Neural cell (in vitro differentiated cells): ENCODE results near the gene THRB. TPM values are rescaled to one million over a fixed set of nuclear protein-coding genes. Genes with fewer than 3 reads are reported as not detected.

ENCODE experiments used
- H2AFZ ChIP-seq: fragments of 200-600, 300-800 bp; sonication (generic), shearing (Covaris generic); 2 replicates; pipeline ENCODE4 v1.6.0; 2014; ENCODE audit warnings: low read depth, mild to moderate bottlenecking, antibody characterized with exemption, low read length, moderate library complexity
- H3F3A ChIP-seq: fragments of 200-600 bp; shearing (Covaris generic); 2 replicates; pipeline ENCODE4 v1.6.1; 2016; ENCODE audit warnings: mild to moderate bottlenecking, moderate library complexity, mixed read lengths, antibody characterized with exemption, low read length; ENCODE audit not compliant: insufficient read depth, poor library complexity, severe bottlenecking
- H3K27ac ChIP-seq: fragments of 200-600, 300-800 bp; sonication (generic), shearing (Covaris generic); 2 replicates; pipeline ENCODE4 v1.5.1; 2014; ENCODE audit warnings: mild to moderate bottlenecking, low read length, moderate library complexity
- H3K27me3 ChIP-seq: fragments of 300-800, 200-600 bp; sonication (generic), shearing (Covaris generic); 2 replicates; pipeline ENCODE4 v1.6.0; 2014; ENCODE audit warnings: mild to moderate bottlenecking, low read depth, low read length, moderate library complexity; ENCODE audit not compliant: insufficient read depth
- H3K36me3 ChIP-seq: fragments of 300-800, 200-600 bp; sonication (generic), shearing (Covaris generic); 2 replicates; pipeline ENCODE4 v1.5.1; 2014; ENCODE audit warnings: mild to moderate bottlenecking, antibody characterized with exemption, low read length, moderate library complexity; ENCODE audit not compliant: insufficient read depth
- H3K4me2 ChIP-seq: fragments of 300-800, 200-600 bp; sonication (generic), shearing (Covaris generic); 2 replicates; pipeline ENCODE4 v1.6.0; 2014; ENCODE audit warnings: mild to moderate bottlenecking, low read length
- H3K4me3 ChIP-seq: fragments of 300-800, 200-600 bp; sonication (generic), shearing (Covaris generic); 2 replicates; pipeline ENCODE4 v1.5.1; 2014; ENCODE audit warnings: mild to moderate bottlenecking, low read length, moderate library complexity
- H3K79me2 ChIP-seq: fragments of 200-600 bp; shearing (Covaris generic); replicated peaks from 2 replicates; pipeline ENCODE4 v1.6.0; 2014; ENCODE audit warnings: mild to moderate bottlenecking, low read length, moderate library complexity; ENCODE audit not compliant: insufficient read depth
- H3K9ac ChIP-seq: fragments of 300-800, 200-600 bp; sonication (generic), shearing (Covaris generic); 2 replicates; pipeline ENCODE4 v1.6.1; 2016; ENCODE audit warnings: mild to moderate bottlenecking, low read length, mixed read lengths
- H3K9me2 ChIP-seq: fragments of 200-600 bp; shearing (Covaris generic); 2 replicates; pipeline ENCODE4 v1.6.1; 2016; ENCODE audit warnings: mild to moderate bottlenecking, low read length, mixed read lengths; ENCODE audit not compliant: insufficient read depth
- H3K9me3 ChIP-seq: fragments of 200-600, 300-800 bp; sonication (generic), shearing (Covaris generic); 2 replicates; pipeline ENCODE4 v1.6.1; 2016; ENCODE audit warnings: mild to moderate bottlenecking, mixed run types, low read length, moderate library complexity, mixed read lengths
- H4K20me1 ChIP-seq: fragments of 200-600 bp; shearing (Covaris generic); 2 replicates; pipeline ENCODE4 v1.6.1; 2016; ENCODE audit warnings: mild to moderate bottlenecking, mixed run types; ENCODE audit not compliant: insufficient read depth
- CTCF ChIP-seq: fragments of 450-650 bp; IDR thresholded peaks from 2 replicates; pipeline ENCODE4 v1.5.1; 2014; ENCODE audit warnings: antibody characterized with exemption, mild to moderate bottlenecking, moderate library complexity; ENCODE audit not compliant: poor library complexity, severe bottlenecking
- EP300 ChIP-seq: fragments of 450-650 bp; conservative IDR thresholded peaks from 2 replicates; pipeline ENCODE4 v1.6.1; 2014; ENCODE audit warnings: antibody characterized with exemption, mild to moderate bottlenecking, moderate library complexity; ENCODE audit not compliant: poor library complexity, severe bottlenecking
- EZH2 ChIP-seq: fragments of 200-600, 300-800 bp; shearing (Covaris generic), sonication (generic); IDR thresholded peaks from 2 replicates; pipeline ENCODE4 v1.6.1; 2014; ENCODE audit warnings: antibody characterized with exemption, low read length, borderline replicate concordance, mild to moderate bottlenecking; ENCODE audit not compliant: insufficient read depth, poor library complexity, severe bottlenecking
- MXI1 ChIP-seq: fragments of 450-650 bp; conservative IDR thresholded peaks from 2 replicates; pipeline ENCODE4 v1.6.1; 2014; ENCODE audit warnings: antibody characterized with exemption, mild to moderate bottlenecking; ENCODE audit not compliant: poor library complexity, severe bottlenecking
- POLR2AphosphoS5 ChIP-seq: IDR thresholded peaks from 2 replicates; pipeline ENCODE4 v1.6.1; 2012
- RAD21 ChIP-seq: fragments of 450-650 bp; conservative IDR thresholded peaks from 2 replicates; pipeline ENCODE4 v1.6.1; 2014; ENCODE audit warnings: antibody characterized with exemption, mild to moderate bottlenecking, moderate library complexity
- REST ChIP-seq: IDR thresholded peaks from 2 replicates; pipeline ENCODE4 v1.6.1; 2012; ENCODE audit warnings: borderline replicate concordance
- SMC3 ChIP-seq: fragments of 450-650 bp; conservative IDR thresholded peaks from 2 replicates; pipeline ENCODE4 v1.6.1; 2014; ENCODE audit warnings: antibody characterized with exemption, mild to moderate bottlenecking, moderate library complexity; ENCODE audit not compliant: poor library complexity
- TAF1 ChIP-seq: IDR thresholded peaks from 2 replicates; pipeline ENCODE4 v1.6.1; 2012; ENCODE audit warnings: low read depth
- polyA plus RNA-seq: library from polyadenylated mRNA; depleted of rRNA; stranded (reverse); fragments of >200 nt; gene quantifications from 2 replicates; pipeline ENCODE4 v1.2.3, GENCODE V29; 2014

THRB gene
- polyA plus RNA-seq, 1 donor from 2014 or later: 1.7 TPM

GRCh38 chr3:24302396-24302795 lies 192.3 kb downstream of the THRB start:
- Histone ChIP-seq H4K20me1 (no peaks in the 10 kb centered on the region), H3K27me3 (no peaks in the 10 kb centered on the region), H3K79me2 (no peaks in the 10 kb centered on the region), H3F3A (no peaks in the 10 kb centered on the region), H3K9me3 (no peaks in the 10 kb centered on the region), H3K9me2 (no peaks in the 10 kb centered on the region), H3K4me2 (no peak overlapping the region), H3K9ac (no peak overlapping the region), H3K36me3 (no peaks in the 10 kb centered on the region), H3K4me3 (no peak overlapping the region), H3K27ac (no peak overlapping the region), H2AFZ (no peak overlapping the region)
- no peak for TF ChIP-seq TAF1
- TF ChIP-seq MXI1: no peak
- TF ChIP-seq EP300: no peak
- TF ChIP-seq RAD21: no peak
- no peak for TF ChIP-seq CTCF
- no peak for TF ChIP-seq SMC3

- Histone ChIP-seq H4K20me1 (no peaks in the 10 kb centered on the region), H3K27ac (no peak overlapping the region), H3K9me3 (no peaks in the 10 kb centered on the region), H2AFZ (no peak overlapping the region), H3K79me2 (no peaks in the 10 kb centered on the region), H3K27me3 (no peaks in the 10 kb centered on the region), H3K9ac (no peak overlapping the region), H3F3A (no peaks in the 10 kb centered on the region), H3K4me3 (no peak overlapping the region), H3K36me3 (no peaks in the 10 kb centered on the region), H3K9me2 (no peaks in the 10 kb centered on the region), H3K4me2 (no peak overlapping the region)
- TF ChIP-seq TAF1: no peak
- no peak for TF ChIP-seq REST
- no peak for TF ChIP-seq POLR2AphosphoS5
- TF ChIP-seq EZH2: no peak
- TF ChIP-seq SMC3: no peak
- TF ChIP-seq CTCF: no peak
- TF ChIP-seq MXI1: no peak
These were observed 193.7 kb downstream of the THRB start for GRCh38 chr3:24300949-24301348.
